D721Med (cell line): ENCODE results near the gene ARRB1.
A peak's percentile ranks its signal among the peaks of the same experiment; 100 is the strongest.

Experiments
- DNase-seq: peaks from one replicate; pipeline ENCODE4 v3.0.0; 2011; ENCODE audit warnings: low spot score; ENCODE audit not compliant: insufficient read length
- FAIRE-seq: peaks from 2 replicates; lab custom pipeline; 2011; peaks lifted over from hg19 to GRCh38; lab: Jason Lieb, UNC
- CTCF ChIP-seq: IDR thresholded peaks from 2 replicates; pipeline ENCODE4 v1.5.1; 2012; ENCODE audit warnings: mild to moderate bottlenecking, control low read depth; ENCODE audit not compliant: insufficient read depth; ENCODE audit errors: missing control alignments

Gene ARRB1

DNA sequence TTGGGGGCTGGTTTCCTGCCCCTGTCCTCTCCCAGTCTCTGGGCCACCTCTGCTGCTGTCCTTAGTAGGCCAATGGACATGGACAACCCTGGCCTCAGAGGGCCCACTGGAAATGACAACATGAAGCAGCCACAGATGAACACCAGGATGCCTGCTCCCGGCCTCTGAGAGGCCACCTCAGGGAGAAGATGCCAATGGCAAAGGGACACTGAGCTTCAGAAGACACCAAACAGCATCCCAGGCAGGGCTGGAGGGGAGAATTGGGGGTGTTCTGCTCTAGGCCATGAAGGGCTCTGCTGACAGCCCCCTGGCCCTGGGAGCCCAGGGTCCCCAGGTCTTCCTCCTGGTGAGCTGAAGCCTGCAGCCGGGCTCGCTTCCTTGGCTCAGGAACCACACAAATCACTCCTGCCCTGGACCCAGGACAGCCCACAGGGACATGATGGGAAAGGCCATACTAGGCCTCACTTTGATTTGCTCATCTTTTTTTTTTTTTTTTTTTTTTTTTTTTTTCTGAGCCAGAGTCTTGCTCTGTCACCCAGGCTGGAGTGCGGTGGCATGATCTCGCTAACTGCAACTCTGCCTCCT, 65.6 kb downstream of the ARRB1 start:
- DNase-seq, result no peak
- TF ChIP-seq CTCF, result no peak
- FAIRE-seq, result no peak

GRCh38 chr11:75283391-75283931, 68.0 kb downstream of the ARRB1 start:
- FAIRE-seq, result no peak
- TF ChIP-seq CTCF, result no peak
- no peak for DNase-seq

DNA sequence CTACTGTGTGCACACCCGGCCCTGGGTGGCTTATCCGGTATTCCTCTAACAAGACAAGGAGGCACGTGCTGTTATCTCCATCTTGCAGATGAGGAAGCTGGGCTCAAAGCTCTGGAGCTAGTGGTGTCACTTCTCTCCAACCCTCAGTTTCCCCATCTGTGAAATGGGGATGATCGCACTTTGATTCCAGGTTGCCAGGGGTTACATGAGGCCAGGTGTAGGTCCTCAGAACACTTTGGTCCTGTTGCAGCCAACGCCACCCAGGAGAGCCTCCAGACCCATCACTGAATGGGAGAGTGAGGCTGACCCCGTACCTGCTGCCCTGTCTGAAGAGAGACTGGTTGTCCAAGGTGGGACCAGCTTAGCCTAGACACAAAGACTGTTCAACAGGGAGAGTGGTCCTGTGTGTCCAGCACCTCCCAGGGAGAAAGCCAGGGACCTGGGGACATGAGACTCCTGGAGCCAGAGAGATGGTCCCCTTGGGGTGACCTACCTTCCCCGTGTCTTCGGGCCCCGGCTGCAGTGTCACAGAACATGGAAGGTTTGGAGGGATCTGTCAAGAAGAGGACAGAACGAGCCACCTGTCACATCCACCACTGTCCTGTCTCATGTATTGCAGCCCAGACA, 69.9 kb downstream of the ARRB1 start:
- TF ChIP-seq CTCF, result no peak
- DNase-seq (no peak), FAIRE-seq (no peak)

DNA sequence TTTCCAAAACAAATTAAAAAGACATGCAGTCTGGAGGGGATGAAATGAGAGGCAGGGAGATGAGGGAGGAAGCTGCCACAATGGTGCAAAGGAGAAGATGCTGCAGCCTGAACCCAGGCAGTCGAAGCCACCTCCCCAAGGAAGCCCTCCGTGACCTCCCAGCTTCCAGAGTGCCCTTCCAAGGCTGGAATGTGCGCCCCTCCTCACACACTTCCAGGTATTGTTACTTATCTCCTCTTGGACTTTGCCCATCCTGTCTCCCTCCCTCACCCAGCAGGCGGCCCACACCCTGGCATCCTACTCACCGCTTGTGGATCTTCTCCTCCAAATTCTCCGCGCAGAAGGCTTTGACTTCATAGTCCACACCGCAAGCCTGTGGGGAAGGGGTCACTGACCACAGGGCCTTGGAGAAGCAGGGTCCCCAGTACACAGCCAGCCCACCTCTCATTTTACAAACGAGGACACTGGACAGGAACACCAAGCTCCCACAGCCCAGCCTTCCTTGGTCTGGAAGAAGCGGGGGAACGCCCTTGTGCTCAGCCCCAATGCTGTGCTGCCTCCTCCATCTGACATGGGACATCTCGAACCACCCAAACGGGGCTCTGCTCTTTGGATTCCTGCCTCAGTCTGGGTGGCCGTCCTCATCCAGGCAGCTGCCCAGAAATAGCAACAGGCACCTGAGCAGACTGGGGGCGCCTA, 70.5 kb downstream of the ARRB1 start:
- no peak for TF ChIP-seq CTCF
- FAIRE-seq, result no peak
- DNase-seq, result no peak

GRCh38 chr11:75280227-75280701, 71.2 kb downstream of the ARRB1 start:
- peak; percentile 90 for DNase-seq
- peak; percentile 11 for FAIRE-seq
- TF ChIP-seq CTCF, result peak; percentile 96

DNA sequence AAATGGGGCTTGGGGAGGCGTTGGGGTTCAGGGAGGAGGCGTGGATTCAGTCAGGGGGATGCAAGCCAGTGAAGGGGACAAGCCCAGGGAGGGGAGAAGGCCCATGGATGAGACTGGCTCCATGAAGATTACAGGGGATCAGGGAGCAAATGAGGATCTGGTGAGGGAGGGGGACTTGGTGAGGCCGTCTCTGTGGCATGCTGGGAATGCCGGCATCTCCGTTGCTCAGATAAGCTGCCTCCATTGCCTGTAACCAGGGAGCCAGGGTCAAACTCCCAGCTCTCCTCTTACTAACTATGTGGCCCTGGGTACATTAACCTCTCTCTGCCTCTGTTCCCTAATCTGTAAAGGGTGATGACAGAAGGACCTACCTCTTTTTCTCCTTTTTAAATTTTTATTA, 72.2 kb downstream of the ARRB1 start:
- DNase-seq, result peak; percentile 87
- FAIRE-seq, result no peak
- TF ChIP-seq CTCF, result no peak
